GM18517 (cell line): ENCODE data around the gene RER1.

Experiments
- ATAC-seq: cut with Tn5 transposase; IDR thresholded peaks from one replicate; pipeline ENCODE4 v1.9.1; 2021; ENCODE audit warnings: mild to moderate bottlenecking, moderate library complexity; ENCODE audit not compliant: unreplicated experiment

The RER1 gene

DNA sequence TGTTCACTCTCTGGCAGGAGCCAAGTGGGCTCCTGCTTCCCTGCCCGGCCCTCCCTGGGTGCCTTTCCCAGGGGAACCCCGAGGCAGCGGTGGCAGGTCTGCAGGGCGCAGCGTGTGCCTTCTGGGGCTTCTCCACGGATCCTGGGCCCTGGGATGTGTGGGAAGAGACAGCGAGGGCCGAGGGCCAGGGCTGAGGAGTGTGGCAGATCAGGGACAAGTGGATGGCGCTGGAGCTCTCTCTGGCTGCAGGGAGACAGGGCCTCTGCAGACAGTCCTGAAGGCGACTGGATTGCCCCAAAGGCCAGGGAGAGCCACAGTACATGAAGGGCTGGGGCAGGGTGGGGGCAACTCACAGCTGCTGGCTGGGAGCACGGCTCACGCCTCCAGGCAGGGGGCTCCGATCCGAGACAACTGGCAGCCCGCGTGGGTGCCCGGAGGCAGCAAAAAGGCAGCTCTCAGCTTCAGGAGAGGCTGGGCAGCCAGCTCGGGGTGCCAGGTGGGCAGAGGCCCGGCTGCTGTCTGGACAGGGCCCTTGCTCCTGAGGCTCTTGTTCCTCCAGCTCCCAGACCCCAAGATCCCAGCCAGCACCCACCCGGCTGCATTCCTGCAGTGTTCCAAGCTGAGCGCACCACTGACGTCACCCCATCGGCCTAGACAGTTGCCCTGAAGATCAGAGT, 16.3 kb upstream of the RER1 start:
- ATAC-seq: no peak

DNA sequence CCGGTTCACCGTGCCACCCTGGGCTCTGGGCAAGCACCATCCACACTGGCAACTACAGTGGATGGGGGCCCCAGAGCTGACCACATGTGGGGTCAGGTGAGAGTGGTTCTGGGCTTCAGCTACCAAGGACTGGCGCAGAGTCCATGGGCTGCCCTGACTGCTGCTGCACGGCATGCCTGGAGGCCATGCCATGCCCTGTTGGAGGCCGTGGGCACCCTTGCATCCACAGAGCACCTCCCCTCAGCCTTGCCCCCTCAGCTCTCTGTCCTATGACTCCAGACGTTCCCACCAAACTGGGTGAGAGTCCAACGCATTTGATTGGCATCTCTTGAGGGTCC, 15.7 kb upstream of the RER1 start:
- no peak for ATAC-seq

DNA sequence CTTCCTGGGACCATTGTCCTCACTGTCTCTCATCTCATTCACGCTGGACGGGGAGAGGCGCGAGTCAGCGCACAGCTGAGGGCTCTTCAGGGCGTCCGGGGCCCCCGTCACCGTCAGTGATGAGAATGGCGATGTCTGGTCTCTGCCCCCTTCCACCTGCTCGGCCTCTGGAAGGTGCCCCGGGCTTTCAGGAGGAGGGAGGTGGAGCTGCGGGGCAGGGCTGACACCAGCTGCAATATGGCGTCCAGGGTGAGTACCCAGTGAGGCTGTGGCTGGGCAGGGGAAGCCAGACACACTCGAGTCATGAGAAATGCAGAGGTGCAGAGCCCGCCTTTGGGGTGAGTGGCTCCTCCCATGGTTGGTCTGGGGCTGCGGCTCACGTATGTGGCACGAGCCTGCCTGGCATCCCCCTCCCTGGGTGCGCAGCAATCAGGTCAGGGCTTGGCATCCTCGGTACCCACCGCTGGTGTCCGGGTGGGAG, 15.3 kb upstream of the RER1 start:
- ATAC-seq: no peak

DNA sequence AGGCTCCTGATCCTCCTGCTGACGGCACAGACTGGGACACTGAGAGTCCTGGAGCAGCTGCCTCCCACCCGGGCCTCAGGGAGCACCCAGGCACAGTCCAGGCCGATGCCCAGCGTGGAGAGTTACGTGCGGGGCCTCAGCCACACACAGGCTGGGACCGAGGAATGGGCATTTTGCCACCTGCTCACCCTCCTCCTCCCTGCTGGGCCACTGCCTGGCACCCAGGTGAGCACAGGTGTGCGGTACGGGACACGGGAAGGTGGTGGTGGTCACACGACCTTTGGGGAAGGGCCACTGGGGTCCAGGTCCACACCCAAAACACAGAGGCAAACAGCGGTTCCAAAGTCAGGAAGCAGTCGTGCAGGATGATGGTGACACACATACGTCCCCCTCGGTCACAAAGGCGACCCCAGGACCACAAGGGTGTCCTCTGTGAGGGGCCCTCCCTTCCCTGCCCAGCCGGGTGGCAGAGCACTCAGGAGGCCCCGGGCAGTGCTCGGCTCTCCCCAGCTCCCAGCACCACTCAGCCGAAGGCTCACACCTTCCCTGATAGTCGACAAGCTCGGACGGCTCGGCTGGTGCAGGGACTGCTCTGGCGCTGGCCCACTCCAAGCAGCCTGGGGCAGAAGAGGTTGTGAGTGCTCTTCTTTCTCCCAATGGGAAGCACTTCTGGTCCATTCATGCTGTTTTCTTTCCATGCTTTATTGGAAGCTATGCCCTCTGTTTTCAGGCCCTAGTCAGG, 14.5 kb upstream of the RER1 start:
- ATAC-seq: no peak

DNA sequence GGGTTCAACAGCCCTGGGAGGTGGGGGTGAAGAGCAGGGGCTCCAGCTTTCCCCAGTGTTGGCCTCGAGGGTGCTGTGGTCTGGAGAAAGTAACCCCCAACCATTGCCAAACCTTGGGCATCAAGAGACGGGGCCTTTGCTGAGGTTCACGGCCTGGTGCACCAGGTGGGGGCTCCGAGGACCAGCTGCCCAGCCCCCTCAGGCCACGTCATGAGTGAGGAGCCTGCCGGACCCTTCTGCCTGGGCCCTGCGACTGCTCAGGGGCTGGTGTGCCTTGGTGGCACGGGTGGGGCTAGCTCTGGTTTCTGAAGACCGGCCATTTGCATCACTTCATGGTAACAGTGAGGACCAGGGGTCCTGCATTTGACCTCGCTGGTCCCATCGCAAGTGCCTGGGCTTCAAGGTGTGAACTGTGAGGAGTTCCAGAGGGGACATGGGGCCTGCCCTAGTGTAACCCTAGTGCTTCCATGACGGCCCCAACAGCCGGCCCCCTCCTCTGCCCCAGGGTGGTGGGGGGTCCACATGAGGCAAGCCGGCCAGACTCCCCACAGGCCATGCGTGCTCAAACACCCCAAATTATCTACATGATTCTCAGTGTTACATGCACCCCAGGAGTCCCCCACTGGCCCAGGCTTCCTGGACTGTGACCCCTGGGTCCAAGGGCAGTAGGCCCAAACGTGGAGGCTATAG, 13.7 kb upstream of the RER1 start:
- no peak for ATAC-seq

DNA sequence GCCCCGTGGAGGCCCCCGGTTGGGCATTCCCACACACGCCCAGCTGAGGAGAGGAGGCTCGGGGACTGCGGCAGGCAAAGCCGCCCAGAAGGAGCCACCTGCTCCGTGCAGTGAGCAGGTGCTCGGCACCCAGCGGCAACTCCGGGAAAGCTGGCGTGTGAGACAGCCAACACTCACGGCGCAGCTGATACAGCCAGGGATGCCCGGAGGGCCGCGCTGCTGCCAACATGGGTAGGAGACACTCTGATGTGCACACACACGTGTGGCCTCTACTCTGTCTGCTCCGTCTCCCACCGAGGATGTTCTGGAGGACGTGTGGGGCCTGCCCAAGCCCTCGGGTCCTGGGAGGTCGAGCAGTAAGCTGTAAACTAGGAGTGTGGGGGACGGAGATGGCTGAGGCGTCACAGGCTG, 13.2 kb upstream of the RER1 start:
- no peak for ATAC-seq

DNA sequence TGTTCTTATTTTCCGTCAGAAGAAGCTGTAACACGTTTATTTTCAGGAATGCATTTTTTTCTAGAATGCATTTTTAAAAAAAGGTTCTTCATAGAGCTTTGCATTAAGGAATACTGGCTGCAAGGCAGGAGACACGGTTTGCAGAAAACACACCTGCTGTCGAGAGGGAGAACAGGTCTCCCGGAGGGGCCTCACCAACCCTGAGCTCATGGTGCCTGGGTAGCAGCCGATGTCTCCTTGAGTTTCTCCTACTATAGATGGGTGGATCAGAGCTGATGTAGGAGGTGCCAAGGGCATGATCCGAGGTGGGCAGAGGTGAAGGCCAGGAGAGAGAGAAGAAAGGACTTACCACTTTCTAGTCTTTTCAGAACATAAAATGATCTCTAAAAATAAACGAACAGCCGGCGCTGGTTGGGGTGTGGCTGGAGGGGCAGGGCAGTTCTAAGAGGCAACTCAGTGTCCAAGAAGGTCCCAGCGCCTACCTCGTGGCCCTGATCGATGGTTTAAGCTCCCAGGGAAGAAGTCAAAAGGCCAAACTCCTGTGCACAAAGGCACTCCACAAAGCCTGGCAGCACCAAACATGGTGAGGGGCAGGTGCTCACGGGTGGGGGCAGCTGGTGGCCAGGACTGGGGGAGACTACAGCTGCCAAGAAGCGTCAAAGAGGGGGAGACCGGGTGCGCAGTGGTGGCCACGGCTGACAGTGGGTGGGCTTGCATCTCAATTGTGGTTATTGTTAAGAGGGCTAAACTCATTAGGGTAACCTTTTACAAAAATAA, 12.5 kb upstream of the RER1 start:
- ATAC-seq: no peak

DNA sequence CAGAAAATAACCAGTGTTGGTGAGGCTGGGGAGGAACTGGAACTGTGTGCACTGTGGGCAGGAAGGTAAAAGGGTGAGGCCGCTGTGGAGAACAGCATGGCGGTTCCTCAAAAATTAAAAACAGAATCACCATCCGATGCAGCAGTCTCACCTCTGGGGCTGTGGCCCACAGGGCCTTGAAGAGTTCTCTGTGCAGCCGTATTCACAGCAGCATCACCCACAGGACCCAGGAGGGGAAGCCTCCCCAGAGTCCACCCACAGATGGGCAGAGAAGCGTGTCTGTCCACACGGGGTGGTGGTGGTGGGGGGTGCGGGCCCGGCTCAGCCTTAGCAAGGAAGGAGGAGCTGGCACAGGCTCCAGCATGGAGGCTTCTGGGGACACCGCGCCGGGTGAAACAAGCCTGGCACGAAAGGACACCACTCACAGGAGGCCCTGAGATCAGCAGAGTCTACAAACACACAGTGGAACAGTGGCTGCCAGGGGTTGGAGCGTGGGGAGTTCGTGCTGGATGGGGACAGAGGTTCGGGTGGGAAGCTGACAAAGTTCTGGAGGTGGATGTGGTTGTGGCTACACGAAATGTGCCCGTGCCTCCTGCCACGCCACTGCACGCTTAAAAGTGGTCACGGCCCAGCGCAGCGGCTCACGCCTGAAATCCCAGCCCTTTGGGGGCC, 11.8 kb upstream of the RER1 start:
- no peak for ATAC-seq

DNA sequence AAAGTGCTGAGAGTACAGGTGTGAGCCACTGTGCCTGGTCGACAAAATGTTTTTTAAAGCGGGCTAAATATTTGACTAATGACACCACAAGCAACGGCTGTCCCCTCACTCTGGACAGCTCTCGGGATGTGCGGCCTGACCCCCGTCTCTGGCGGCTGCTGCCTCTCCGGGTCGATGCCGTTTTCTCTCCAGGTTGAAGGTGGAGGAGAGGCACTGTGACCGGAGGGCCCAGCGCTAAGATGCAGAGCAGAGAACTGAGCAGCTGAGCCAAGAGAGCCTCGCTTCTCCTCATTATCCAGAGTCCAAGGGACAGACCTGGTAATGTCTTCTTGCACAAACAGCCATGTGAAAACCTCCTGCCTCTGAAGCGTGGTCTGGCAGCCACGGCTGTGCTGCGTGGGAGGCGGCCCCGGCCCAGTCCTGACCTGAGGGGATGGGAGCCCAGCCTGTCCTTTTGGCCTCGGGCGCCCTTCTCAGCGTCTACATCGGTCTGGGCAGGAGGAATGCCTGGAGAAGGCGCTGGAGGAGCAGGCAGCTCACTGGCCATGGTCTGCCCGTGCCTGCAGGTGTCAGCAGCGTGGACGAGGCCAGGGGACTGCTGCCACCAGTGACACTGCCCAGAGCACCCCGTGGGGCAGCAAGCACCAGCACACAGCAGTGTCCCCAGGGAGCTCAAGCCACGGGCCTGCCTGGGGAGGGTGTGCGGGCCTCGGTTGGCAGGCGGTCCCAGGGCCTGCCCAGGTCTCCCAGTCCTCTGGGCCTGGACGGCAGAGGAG, 10.6 kb upstream of the RER1 start:
- no peak for ATAC-seq

DNA sequence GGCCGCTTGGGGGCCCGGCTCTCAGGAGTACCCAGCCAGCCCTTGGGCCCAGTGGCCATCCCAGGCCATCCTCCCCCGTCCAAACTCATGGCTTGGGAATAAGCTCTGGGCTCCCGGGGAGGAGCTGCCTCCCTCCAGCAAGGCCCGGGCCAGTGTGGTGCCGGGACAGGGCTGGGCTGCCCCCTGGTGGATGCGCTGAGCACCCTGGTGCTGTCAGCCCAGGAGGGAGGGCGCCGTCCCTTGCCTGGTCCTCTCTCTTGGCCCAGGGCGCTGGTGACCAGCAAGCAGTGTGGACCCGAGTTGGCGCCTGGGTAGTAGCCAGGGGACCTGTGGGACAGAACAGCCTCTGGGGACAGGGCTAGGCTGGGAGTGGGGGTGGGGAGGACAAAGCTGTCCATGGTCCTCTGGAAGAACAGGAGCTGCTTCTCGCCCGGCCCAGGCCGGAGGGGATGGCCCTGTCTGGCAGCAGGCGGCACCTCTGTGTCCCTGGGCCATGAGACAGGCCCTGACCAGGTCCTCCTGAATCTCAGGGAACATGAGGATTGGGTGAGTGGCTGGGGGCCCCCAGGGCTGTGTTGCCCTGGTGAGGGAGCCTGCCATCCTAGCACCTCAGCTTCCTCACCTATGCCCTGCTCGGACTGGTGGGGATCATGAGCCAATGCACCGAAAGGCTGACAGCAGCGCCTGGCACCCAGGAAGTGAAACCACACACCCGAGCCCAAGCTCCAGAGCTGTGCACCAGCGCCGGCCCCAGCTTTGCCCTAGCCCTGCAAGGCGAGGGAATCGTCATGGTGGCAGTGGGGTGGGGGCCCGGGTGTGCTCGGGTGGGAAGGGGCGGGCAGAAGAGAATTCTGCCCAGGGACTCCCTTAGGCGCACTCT, 9.7 kb upstream of the RER1 start:
- ATAC-seq: no peak

DNA sequence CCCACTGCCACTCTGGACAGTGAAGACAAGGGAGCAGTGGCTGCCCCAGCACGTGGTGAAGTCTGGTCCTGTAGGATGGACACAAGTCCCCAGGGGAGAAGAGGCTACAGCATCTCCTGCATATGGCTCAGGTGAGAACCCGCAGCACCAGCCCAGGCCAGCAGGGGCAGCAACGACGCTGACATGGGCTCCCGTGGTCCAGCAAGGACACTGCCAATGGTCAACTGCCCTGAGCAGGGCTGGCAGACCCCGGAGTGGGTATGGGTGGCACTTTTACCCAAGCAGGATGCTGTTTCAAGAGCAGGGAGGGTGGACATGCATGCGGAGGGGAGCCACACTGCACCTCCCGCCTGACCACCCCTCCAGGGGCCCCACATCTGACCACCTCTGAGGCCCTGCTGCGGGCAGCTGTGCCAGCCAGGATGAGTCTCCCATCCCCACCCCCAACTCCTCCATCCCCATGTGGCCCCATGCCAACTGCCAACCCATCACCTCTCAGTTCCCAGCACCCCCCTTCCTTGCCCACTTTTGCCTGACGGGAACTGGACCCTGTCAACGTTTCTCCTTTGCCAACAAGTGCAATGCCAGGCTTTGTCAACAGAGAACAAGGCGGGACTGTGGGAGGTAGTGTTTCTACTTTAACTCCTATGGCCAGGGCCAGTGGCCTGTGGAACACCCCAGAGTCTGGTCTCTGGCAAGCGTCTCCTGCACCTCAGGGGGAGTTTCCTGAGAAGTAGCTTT, 8.8 kb upstream of the RER1 start:
- ATAC-seq: no peak

DNA sequence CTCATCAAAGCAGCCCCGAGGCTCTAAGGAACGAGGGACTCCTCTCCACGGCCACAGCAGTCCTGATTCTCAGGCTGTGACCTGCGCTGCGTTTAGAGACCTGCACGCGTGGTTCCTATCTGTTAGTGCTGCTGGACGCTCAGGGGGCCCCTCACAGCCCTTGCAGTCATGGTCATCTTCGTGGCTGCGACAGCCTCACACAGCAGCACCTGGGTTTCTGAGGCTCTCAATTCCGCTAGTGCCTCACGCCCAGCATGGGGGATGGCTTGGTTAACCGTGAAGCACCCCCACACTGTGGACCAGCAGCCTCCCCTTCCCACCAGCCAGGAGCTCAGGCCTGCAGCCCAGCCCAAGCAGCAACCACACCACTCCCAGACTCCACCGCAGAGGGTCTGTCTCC, 8.1 kb upstream of the RER1 start:
- ATAC-seq: no peak

DNA sequence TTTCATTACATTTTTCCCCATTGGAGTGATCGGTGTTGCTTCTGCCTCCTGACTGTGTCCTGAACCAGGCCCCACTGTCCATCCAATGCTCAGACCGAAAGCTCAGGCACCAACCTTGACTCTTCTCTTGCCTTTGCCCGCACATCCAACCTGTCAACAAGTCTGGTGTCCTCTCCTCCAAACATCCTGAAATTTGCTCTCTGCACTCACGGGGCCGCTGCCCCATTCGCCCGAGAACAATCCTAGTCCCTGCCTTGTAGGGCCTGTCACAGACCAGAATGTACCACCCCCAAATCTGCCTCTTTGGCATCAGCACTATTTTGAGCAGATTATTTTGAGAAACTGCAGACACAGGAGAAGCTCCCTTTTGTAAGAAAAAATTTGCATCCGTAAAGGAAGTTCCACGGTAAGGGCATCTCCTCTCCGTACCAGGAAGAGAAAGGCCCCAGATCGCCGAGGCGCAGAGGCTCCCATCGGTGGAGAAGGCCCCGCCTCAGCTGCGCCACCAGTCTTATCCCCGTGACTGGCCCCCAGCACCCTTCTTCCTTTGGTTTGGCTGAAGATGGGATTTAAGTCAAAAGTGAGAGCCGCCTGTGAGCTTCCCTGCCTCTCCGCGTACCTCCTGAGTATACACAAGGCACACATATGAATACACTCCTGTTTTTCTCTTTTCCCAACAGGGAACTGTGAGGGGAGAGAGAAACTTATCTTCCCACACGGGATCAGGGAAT, 7.3 kb upstream of the RER1 start:
- no peak for ATAC-seq

DNA sequence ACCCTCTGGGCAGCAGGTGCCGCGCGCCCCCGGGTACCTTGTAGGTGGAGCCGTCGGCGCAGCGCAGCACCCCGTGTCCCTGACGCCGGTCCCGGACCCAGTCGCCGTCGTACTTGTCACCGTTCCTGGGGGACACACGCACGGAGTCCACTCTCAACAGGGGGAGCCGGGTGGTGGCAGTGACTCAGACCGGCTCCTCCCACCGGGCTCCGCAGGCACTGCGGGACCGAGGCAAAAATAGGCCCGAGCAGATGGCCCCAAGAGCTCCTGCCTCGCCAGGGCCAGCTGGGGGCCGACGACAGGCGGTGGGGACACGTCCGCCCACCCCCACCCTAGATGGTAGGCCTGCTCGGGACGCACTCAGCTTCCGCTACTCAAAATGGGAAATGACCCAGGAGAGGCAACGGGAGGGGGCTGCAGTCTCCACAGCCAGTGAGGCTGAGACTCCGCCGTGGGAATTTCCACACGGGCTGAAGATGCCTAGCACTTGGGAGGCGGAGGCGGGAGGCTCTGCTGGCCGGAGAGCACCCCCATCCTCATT, 6.6 kb upstream of the RER1 start:
- ATAC-seq: no peak

DNA sequence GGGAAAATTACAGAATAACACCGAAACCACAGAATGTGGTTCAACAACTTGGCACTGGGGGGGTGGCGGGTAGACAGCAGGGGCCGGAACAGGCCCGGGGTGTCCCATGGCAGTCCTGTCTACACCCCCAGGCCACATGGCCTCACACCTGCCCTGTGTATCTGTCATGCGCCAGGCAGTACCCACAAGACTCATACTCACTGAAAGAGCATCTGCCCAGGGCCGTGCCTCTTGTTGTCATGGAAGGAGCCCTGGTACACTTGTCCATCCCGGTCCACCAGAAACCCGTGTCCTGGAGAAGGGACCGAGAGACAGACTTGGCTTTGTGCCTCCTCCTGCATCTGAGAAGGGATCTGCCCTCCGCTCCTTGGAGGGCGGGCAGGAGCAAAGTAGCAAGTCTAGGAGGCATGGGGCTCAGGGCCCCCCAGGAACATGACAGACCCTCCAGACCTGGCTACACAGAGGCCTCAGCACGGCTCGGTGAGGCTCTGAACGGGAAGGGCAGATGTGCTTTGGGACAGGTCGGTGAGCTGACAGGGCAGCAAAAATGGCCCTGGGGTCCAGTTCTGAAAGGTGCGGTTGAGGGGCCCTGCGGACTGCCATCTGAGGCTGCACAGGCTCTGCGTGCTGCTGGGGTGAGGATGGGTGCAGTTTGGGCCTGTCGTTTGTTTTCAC, 5.9 kb upstream of the RER1 start:
- no peak for ATAC-seq

DNA sequence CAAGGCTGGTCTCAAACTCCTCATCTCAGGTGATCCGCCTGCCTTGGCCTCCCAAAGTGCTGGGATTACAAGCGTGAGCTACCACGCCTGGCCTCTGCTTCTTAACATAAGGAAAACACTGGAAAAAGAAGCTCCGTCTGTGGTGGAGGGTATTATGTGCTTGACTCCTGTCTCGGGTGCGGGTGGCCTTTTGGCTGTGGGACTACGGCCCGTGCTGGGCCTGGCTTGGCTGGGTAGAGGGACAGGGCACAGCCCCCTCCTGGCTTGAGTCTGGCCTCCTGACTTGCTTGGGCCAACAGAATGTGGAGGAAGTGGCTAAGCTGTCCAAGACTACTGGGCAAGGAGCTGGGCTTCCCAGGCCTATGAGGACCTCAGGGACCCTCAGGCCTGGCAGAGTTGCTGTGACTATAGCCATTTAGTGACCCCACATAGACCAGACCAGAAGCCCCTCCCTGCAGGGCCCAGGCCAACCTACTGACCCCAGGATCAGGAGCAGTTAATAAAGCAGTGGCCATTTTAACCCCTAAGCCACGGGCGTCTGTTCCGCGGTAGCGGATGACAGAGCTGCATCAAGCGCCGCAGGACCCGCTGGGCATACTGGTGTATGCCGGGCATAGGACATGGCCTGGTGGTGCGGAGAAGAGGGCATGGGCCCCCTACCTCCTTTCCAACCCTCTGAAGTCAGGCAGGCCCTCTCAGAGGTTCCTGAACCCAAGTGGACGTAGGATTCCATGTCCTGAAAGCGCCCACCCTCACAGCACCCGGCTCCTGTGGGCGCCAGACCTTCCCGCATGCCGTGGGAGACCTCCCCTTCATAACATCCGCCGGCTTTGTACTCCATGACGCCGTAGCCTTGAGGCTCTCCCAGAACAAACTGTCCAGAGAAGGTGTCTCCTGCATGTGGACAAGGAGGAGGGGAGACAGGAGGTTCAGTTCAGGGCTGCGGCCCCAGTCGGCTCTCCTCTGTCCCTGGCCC, 4.7 kb upstream of the RER1 start:
- no peak for ATAC-seq
